RWPE1 (cell line): ENCODE data around the gene C9orf85.
A peak's percentile ranks its signal among the peaks of the same experiment; 100 is the strongest.
"Not testable (repeated sequence)": the region's sequence is repeated elsewhere in the genome, so short reads cannot be mapped to it uniquely, and the experiment has no call there.

Experiments used
- CTCF ChIA-PET: fragments of 350-600 bp; sonication (Branson Sonifier 250); formaldehyde crosslinking; extraction: SDS; loops from one replicate; lab custom pipeline; 2021; lab: Yijun Ruan, JAX
- POLR2A ChIA-PET: fragments of 400-600 bp; formaldehyde crosslinking; extraction: SDS; loops from one replicate; lab custom pipeline; 2020; ENCODE audit warnings: antibody characterized with exemption; ENCODE audit not compliant: low non-redundant PET; lab: Yijun Ruan, JAX
- DNase-seq: peaks from one replicate; pipeline ENCODE4 v3.0.0; 2012; ENCODE audit warnings: low spot score
- H3K27ac ChIP-seq: fragments of 450-650 bp; 2 replicates; pipeline ENCODE4 v1.5.1; 2017
- TF ChIP-seq, protein P1 (sequence below): fragments of 450-650 bp; conservative IDR thresholded peaks from 2 replicates; pipeline ENCODE4 v1.5.1; 2017; ENCODE audit warnings: low read depth, mild to moderate bottlenecking

Gene C9orf85

DNA sequence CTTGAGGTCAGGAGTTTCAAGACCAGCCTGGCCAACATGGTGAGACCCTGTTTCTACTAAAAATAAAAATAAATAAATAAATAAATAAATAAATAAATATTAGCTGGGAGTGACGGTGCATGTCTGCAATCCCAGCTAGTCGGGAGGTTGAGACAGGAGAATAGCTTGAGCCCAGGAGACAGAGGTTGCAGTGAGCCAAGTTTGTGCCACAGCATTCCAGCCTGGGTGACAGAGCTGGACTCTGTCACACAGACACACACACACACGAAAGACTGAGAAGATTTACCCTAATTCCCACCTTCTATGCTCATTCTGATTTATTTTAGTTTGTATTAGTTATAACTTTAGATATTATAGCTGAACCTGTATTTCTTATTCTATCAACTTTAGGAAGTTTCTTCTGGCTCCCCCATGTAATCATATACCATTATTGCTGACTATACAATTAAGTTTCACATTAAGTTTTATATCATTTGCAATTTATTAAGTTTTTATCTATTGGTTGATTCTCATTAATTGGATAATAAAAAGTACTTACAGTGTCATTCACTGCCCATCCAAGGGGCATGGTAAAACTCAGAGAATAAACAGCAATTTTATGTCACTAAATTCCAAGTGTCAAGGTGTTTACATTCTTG lies 21.3 kb upstream of the C9orf85 start:
- ChIA-PET CTCF (interaction anchor here (0.5 to 0.6 kb wide), 2 partner anchors 136 to 973 kb away, joined by 4 read pairs; no protein-coding TSS in a partner anchor), POLR2A (no interaction called here)
- no peak for DNase-seq
- no peak overlapping the region for H3K27ac ChIP-seq
- TF ChIP-seq, protein P1, sequence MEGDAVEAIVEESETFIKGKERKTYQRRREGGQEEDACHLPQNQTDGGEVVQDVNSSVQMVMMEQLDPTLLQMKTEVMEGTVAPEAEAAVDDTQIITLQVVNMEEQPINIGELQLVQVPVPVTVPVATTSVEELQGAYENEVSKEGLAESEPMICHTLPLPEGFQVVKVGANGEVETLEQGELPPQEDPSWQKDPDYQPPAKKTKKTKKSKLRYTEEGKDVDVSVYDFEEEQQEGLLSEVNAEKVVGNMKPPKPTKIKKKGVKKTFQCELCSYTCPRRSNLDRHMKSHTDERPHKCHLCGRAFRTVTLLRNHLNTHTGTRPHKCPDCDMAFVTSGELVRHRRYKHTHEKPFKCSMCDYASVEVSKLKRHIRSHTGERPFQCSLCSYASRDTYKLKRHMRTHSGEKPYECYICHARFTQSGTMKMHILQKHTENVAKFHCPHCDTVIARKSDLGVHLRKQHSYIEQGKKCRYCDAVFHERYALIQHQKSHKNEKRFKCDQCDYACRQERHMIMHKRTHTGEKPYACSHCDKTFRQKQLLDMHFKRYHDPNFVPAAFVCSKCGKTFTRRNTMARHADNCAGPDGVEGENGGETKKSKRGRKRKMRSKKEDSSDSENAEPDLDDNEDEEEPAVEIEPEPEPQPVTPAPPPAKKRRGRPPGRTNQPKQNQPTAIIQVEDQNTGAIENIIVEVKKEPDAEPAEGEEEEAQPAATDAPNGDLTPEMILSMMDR, result no peak

- TF ChIP-seq, protein P1, result no peak
- DNase-seq, result no peak
- no peak overlapping the region for H3K27ac ChIP-seq
- CTCF ChIA-PET, result interaction anchor here (0.7 kb wide), 1 partner anchor 268 kb away, joined by 3 read pairs; no protein-coding TSS in a partner anchor
- POLR2A ChIA-PET, result interaction anchor here (0.7 kb wide), 1 partner anchor 14 kb away, joined by 3 read pairs; no protein-coding TSS in a partner anchor
Measured at GRCh38 chr9:71891557-71892189, 19.8 kb upstream of the C9orf85 start.

GRCh38 chr9:71895117-71895516 lies 16.3 kb upstream of the C9orf85 start:
- H3K27ac ChIP-seq, result no peak overlapping the region
- ChIA-PET CTCF (interaction anchor here (0.6 kb wide), 3 partner anchors 46 to 421 kb away, joined by 3 to 4 read pairs (median 3); no protein-coding TSS in a partner anchor), POLR2A (no interaction called here)
- DNase-seq, result peak; percentile 39
- TF ChIP-seq, protein P1, result no peak

- ChIA-PET POLR2A (no interaction called here), CTCF (interaction anchor here (0.6 kb wide), 1 partner anchor 108 kb away, joined by 3 read pairs; no protein-coding TSS in a partner anchor)
- TF ChIP-seq, protein P1, result no peak
- H3K27ac ChIP-seq, result no peak overlapping the region
- no peak for DNase-seq
Measured at GRCh38 chr9:71895955-71896354, 15.5 kb upstream of the C9orf85 start.

GRCh38 chr9:71896761-71897160 lies 14.7 kb upstream of the C9orf85 start:
- TF ChIP-seq, protein P1, result no peak
- POLR2A ChIA-PET, result no interaction called here
- CTCF ChIA-PET, result no interaction called here
- H3K27ac ChIP-seq, result no peak overlapping the region
- DNase-seq, result no peak

- ChIA-PET CTCF (interaction anchor here (0.5 to 0.7 kb wide), 2 partner anchors 88 to 939 kb away, joined by 3 read pairs; no protein-coding TSS in a partner anchor), POLR2A (no interaction called here)
- TF ChIP-seq, protein P1, result no peak
- DNase-seq, result no peak
- no peak overlapping the region for H3K27ac ChIP-seq
Measured at GRCh38 chr9:71897577-71897976, 13.9 kb upstream of the C9orf85 start.

GRCh38 chr9:71898756-71899155 lies 12.7 kb upstream of the C9orf85 start:
- DNase-seq, H3K27ac ChIP-seq, POLR2A ChIA-PET: not testable (repeated sequence)
- CTCF ChIA-PET, result interaction anchor here (0.6 kb wide), 1 partner anchor 77 kb away, joined by 5 read pairs; no protein-coding TSS in a partner anchor
